HG03457 (cell line): ENCODE measurements around the gene TTLL5.
"Not testable (repeated sequence)": the region's sequence is repeated elsewhere in the genome, so short reads cannot be mapped to it uniquely, and the experiment has no call there.

Experiments used
- ATAC-seq: cut with Tn5 transposase; IDR thresholded peaks from one replicate; pipeline ENCODE4 v1.9.1; 2021; ENCODE audit warnings: moderate number of reproducible peaks; ENCODE audit not compliant: unreplicated experiment

TTLL5 gene

GRCh38 chr14:75648066-75648838, 12.8 kb upstream of the TTLL5 start:
- ATAC-seq: no peak

GRCh38 chr14:75649337-75649736, 11.7 kb upstream of the TTLL5 start:
- ATAC-seq: no peak

GRCh38 chr14:75649773-75650172, 11.3 kb upstream of the TTLL5 start:
- no peak for ATAC-seq

DNA sequence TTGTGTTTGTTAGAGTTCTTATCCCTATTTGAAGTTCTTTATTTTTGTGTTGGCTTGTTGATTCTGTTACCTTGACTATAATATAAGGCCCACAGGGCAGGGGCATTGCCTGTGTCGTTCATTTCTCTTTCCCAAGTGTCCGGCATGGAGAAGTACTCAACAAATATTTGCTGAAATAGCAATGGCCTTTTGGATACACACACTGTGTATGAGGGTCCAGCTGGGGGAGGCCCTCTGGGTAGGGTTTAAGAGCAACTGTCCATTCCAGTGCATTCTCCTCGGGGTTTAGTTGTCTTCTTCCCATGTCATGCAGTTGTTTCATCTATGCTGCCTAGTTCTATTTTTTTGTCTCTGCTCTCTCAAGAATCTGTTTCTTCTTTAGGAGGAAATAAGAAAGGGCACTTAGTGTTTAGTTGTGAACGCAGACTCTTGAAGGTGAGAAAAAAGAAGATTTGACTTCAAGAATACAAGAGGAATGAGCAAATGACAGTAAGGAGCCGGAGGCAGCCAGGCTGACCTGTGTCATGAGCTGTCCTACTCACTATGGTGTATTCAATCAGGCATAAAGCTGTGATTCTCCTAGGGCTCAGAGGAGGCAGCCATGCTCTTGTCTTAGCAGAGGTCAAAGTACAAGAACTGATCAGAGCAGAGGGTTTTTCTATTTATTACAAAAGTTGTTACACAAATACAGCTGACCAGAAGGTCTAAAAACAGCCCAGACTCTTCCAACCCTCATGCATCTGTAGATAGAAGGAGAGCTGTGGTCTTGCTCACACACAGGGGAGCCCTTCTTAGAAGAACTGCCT, 10.6 kb upstream of the TTLL5 start:
- no peak for ATAC-seq

GRCh38 chr14:75653563-75653962, 7.5 kb upstream of the TTLL5 start:
- ATAC-seq: no peak

DNA sequence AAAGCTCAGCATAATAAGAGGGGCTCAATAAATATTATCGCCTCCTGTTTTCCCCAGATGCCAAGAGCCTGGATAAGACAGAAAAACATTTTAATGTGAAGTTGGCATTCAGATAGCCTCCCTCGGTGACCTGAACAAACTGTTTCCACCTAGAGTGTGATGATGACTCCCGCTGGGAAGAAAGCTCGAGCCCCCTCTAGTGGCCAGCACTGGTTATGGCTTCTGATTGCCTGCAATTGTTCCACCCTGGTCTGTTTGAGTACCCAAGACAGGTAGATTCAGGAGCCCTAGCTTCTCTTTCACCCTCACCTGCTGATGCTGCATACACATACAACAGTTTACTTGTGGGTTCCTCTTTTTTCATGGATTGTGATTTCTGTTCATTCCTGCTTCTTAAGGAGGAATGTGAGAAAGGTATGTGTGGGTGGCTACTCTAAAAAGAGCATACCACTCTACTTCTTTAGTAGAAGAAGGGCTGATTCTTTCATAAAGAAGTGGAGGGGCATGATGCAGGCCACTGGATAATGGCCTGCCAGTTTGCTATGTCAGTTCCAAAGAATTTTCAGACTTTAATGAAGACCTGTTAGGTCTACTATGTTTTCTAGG, 6.8 kb upstream of the TTLL5 start:
- ATAC-seq: no peak

DNA sequence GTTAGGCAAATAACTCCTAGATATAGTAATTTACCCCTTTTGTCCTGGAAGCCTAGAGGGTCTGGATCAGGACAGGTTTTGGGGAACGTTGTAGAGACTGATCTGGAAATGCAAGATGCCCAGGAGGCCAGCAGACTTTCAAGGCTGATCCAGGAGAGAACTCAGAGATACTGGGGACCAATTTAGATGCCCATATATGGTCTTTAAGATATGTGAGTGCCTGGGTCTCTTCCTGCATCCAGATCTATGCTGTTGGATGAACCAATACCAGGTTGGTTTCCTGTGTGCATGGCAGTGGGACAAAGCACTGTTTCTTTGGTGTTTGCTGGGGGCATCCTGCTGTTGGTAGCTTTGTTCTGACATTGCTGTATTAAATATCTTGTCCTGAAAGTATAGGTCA, 5.8 kb upstream of the TTLL5 start:
- no peak for ATAC-seq

DNA sequence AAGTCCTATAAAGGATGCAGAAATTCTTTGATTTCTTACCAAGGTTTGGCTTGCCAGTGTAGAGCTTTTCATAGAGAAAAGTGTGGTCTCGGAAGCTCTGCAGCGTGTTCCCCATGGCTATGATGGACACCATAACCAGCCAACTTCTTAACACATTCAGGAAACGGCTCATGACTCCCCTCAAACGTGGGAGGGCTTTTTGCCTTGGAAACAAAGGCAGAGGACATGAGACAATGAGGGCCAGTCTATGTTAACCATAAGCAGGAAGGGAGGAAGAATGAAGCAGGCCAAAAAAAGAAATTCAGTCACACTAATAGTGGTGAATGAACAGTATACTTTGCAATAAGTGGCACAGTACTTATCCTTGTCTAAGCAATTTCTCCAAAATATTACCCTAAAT, 3.7 kb upstream of the TTLL5 start:
- ATAC-seq: no peak

DNA sequence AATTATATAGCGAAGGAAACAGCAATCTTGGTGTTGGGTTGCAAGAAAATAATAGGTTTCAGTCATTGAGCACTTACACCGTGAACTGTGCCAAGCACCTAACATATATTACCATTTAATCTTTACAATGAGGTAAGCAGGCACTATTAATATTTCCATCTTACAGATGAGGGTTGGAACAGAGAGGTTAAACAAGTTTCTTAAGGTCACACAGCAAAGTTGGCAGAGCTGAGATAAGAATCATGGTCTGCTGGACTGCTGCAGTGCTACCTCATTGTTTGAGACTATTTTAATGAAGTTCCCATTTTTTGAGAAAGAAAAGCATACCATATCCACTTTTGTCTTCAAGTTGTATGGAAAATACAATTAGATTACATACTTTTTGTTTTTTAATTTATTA, 2.1 kb upstream of the TTLL5 start:
- ATAC-seq: no peak

DNA sequence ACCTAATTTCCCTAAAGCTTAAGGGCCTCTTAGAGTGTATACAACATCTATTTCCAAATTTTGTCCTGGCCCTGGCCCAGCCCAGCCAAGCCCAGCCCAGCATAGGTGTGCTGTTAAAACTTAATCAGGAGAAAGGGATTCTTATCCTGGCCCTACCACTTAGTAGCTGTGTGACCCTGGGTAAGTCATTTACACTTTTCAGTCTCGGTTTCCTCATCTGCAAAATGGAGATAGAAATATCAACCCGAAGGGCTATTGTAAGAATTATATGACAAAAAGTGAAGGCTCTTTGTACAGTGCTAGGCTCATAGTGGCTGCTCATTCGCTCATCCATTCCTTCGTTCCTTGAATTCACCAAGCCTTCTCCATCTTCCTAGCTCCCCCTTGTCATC, 812 bp upstream of the TTLL5 start:
- ATAC-seq: no peak

- no peak for ATAC-seq
Measured at GRCh38 chr14:75661499-75661814, 411 bp downstream of the TTLL5 start.

GRCh38 chr14:75662966-75663365, 1.9 kb downstream of the TTLL5 start:
- no peak for ATAC-seq

- no peak for ATAC-seq
Measured at GRCh38 chr14:75667099-75667765, 6.2 kb downstream of the TTLL5 start.

- no peak for ATAC-seq
Measured at GRCh38 chr14:75672605-75673192, 11.7 kb downstream of the TTLL5 start.

- ATAC-seq: no peak
Measured at GRCh38 chr14:75673345-75674035, 12.4 kb downstream of the TTLL5 start.

GRCh38 chr14:75675265-75675960, 14.4 kb downstream of the TTLL5 start:
- no peak for ATAC-seq

DNA sequence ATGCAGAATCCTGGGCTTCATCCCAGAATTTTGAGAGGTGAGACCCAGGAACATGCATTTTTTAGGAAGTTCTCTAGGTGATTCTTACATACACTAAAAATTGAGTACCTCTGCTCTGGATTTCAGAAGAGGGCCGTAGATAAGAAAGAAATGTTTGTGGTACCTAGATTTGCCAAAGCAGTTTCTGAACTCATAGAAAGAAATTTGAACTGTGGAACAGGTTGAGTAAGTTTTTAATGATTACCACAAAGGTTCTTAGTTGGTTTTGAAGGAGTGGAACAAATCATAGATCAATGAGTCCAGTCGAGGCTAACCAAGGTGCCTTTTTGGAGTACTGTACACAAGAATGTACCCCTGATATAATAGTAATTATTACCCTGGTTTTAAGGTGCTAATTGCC, 24.9 kb downstream of the TTLL5 start:
- no peak for ATAC-seq

- no peak for ATAC-seq
Measured at GRCh38 chr14:75689012-75689411, 28.0 kb downstream of the TTLL5 start.

- no peak for ATAC-seq
Measured at GRCh38 chr14:75690010-75690409, 29.0 kb downstream of the TTLL5 start.

GRCh38 chr14:75695025-75695424, 34.0 kb downstream of the TTLL5 start:
- ATAC-seq: not testable (repeated sequence)
